Measurements from ENCODE around the gene ZBTB17.
"Not testable (repeated sequence)": the region's sequence is repeated elsewhere in the genome, so short reads cannot be mapped to it uniquely, and the experiment has no call there.

Gene ZBTB17

DNA sequence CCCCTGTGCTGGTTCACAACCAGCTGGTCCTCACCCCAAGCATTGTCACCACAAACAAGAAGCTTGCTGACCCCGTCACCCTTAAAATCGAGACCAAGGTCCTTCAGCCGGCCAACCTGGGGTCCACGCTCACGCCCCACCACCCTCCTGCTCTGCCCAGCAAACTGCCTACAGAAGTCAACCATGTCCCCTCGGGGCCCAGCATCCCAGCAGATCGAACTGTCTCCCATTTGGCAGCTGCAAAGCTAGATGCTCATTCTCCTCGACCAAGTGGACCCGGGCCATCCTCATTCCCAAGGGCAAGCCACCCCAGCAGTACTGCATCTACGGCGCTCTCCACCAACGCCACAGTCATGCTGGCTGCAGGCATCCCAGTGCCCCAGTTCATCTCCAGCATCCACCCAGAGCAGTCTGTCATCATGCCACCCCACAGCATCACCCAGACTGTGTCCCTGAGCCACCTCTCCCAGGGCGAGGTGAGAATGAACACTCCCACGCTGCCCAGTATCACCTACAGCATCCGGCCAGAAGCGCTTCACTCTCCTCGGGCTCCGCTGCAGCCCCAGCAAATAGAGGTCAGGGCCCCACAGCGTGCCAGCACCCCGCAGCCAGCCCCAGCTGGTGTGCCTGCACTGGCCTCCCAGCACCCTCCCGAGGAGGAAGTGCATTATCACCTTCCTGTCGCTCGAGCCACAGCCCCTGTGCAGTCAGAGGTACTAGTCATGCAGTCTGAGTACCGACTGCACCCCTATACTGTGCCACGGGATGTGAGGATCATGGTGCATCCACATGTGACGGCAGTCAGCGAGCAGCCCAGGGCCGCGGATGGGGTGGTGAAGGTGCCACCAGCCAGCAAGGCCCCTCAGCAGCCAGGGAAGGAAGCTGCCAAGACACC is 40.6 kb downstream of the ZBTB17 start:
- DNase-seq (ENCODE audit: low read depth) = no peak

DNA sequence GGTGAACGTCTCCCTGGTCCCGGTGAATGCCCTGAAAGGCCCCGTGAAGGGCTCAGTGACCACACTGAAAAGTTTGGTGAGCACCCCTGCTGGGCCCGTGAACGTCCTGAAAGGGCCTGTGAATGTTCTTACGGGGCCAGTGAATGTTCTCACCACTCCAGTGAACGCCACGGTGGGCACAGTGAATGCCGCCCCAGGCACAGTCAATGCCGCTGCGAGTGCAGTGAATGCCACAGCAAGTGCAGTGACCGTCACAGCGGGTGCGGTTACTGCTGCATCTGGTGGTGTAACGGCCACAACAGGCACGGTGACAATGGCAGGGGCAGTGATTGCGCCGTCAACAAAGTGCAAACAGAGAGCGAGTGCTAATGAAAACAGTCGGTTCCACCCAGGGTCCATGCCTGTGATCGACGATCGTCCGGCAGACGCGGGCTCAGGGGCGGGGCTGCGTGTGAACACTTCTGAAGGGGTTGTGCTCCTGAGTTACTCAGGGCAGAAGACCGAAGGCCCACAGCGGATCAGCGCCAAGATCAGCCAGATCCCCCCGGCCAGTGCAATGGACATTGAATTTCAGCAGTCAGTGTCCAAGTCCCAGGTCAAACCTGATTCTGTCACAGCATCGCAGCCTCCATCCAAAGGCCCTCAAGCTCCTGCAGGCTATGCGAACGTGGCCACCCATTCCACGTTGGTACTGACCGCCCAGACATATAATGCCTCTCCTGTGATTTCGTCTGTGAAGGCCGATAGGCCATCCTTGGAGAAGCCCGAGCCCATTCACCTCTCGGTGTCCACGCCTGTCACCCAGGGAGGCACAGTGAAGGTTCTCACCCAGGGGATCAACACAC is 41.5 kb downstream of the ZBTB17 start:
- no peak for DNase-seq (ENCODE audit: low read depth)

DNA sequence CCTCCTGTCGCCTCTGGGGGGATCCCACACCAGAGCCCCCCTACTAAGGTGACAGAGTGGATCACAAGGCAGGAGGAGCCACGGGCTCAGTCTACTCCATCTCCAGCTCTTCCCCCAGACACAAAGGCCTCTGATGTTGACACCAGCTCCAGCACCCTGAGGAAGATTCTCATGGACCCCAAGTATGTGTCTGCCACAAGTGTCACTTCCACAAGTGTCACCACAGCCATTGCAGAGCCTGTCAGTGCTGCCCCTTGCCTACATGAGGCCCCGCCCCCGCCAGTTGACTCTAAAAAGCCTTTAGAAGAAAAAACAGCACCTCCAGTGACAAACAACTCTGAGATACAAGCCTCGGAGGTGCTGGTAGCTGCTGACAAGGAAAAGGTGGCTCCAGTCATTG is 42.2 kb downstream of the ZBTB17 start:
- DNase-seq (ENCODE audit: low read depth) = no peak

DNA sequence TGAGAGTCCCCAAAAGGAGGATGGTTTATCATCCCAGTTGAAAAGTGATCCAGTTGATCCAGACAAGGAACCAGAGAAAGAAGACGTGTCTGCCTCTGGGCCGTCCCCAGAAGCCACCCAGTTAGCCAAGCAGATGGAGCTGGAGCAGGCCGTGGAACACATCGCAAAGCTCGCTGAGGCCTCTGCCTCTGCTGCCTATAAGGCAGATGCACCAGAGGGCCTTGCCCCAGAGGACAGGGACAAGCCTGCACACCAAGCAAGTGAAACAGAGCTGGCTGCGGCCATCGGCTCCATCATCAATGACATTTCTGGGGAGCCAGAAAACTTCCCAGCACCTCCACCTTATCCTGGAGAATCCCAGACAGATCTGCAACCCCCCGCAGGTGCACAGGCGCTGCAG is 43.3 kb downstream of the ZBTB17 start:
- no peak for DNase-seq (ENCODE audit: low read depth)

DNA sequence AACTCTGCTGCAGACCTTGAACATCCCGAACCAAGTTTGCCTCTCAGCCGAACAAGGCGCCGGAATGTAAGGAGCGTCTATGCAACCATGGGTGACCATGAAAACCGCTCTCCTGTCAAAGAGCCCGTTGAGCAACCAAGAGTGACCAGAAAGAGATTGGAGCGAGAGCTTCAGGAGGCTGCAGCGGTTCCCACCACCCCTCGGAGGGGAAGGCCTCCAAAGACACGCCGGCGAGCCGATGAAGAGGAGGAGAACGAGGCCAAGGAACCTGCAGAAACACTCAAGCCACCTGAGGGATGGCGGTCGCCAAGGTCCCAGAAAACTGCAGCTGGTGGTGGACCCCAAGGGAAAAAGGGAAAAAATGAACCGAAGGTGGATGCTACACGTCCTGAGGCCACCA is 44.0 kb downstream of the ZBTB17 start:
- no peak for DNase-seq (ENCODE audit: low read depth)

DNA sequence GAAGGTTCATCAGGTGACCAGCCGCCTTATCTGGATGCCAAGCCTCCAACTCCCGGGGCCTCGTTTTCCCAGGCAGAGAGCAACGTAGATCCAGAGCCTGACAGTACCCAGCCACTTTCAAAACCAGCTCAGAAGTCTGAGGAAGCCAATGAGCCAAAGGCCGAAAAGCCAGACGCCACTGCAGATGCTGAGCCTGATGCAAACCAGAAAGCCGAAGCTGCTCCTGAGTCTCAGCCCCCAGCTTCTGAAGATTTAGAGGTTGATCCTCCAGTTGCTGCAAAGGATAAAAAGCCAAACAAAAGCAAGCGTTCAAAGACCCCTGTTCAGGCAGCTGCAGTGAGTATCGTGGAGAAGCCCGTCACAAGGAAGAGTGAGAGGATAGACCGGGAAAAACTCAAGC is 44.5 kb downstream of the ZBTB17 start:
- DNase-seq (ENCODE audit: low read depth) = no peak

DNA sequence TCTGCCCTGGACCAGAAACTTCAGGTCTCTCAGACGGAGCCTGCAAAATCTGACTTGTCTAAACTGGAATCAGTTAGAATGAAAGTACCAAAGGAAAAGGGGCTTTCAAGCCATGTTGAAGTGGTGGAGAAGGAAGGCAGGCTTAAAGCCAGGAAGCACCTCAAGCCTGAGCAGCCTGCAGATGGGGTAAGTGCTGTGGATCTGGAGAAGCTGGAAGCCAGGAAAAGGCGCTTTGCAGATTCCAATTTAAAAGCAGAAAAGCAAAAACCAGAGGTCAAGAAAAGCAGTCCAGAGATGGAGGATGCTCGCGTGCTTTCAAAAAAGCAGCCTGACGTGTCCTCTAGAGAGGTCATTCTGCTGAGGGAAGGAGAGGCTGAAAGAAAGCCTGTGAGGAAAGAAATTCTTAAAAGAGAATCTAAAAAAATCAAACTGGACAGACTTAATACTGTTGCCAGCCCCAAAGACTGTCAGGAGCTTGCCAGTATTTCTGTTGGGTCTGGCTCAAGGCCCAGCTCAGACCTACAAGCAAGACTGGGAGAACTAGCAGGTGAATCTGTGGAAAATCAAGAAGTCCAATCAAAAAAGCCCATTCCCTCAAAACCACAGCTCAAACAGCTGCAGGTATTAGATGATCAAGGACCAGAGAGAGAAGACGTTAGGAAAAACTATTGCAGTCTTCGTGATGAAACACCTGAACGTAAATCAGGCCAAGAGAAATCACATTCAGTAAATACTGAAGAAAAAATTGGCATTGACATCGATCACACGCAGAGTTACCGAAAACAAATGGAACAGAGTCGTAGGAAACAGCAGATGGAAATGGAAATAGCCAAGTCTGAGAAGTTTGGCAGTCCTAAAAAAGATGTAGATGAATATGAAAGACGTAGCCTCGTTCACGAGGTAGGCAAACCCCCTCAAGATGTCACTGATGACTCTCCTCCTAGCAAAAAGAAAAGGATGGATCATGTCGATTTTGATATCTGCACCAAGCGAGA is 46.6 kb downstream of the ZBTB17 start:
- DNase-seq (ENCODE audit: low read depth) = no peak

DNA sequence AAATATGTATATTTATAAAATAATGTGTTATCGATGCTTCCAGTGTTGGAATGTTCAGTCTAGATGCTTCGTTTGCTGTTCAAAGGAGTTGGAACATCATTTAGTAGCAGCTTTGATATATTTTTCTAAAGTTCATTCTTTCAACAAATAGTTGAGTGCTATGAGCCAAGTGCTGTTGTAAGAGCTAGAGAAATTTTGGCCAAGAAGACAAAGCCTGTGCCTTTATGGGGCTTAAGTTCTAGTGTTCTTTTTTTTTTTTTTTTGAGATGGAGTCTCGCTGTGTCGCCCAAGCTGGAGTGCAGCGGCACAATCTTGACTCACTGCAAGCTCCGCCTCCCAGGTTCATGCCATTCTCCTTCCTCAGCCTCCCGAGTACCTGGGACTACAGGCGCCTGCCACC is 49.5 kb downstream of the ZBTB17 start:
- not testable (repeated sequence) for DNase-seq (ENCODE audit: low read depth)

DNA sequence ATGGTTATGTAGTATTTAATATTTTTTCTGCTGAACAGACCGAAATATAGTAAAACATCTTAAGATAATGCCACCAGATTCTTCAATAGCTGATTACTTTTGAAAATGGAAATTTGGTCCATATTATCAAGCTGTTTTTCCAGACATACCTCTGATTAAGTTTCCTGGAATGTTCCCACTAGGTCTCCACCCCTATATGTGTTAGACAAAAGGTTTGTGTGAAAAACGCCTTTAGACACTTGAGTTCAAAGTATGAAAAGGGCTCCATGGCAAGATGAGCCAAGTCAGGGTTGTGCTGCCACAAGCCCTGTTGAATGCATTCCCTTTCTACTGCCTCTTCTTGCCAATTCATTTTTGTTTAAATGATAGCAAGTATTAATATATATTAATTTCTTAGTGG is 52.7 kb downstream of the ZBTB17 start:
- peak; percentile 63 for DNase-seq (ENCODE audit: low read depth)

DNA sequence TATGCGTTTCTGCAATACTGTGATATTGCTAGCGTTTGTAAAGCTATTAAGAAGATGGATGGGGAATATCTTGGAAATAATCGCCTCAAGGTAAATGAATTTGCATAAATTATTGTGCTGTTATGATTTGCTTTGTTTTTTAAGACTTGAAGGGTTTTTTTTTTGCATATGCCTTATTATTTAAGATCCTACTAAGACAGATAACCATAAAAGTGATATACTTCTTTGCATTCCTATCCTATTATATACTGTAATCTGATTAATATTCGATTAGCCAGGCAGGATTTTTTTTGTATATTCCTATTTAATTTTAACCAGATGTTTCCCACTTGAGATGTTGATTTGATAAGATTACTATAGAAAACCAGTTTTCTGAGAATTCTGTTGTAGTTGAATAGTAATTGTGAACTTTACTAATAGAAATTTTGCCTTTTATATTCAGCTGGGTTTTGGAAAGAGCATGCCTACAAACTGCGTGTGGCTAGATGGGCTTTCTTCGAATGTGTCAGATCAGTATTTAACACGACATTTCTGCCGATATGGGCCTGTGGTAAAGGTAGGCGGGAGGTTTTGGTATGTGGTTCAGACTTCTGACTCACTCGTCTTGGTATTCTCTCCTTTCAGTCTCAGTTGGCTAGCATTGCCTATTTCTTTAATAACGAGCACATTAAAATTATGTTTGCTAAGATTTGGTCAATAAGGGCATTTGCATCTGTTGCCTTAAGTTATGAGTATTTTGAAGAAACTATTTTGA is 56.8 kb downstream of the ZBTB17 start:
- DNase-seq (ENCODE audit: low read depth) = peak; percentile 86

DNA sequence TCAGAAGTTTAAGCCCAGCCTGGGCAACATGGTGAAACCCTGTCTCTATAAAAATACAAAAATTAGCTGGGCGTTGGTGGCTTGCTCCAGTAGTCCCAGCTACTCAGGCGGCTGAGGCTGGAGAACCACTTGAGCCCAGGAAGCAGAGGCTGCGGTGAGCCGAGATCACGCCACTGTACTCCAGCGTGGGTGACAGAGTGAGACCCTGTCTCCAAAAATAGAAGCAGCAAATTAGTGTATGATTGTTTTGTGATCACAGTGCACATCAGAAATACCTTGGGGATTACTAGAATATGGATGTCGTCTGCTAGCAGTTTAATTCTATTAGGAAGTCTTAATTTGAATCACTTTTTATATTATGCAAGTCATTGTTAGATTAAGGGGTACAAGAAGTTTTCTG is 59.0 kb downstream of the ZBTB17 start:
- no peak for DNase-seq (ENCODE audit: low read depth)

DNA sequence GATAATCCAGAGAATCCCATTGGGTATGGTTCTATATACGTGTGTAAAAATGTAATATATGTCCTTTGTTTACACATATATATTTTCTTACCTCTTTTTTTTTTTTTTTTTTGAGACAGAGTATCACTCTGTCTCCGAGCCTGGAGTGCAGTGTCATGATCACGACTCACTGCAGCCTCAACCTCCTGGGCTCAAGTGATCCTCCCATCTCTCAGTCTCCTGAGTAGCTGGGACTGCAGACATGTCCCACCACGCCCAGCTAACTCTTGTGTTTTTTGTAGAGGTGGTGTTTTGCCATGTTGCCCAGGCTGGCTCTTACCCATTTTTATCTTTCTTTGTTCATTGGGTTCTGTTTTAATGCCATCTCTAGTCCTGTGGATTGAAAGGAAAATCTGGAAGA is 59.5 kb downstream of the ZBTB17 start:
- DNase-seq (ENCODE audit: low read depth) = no peak

DNA sequence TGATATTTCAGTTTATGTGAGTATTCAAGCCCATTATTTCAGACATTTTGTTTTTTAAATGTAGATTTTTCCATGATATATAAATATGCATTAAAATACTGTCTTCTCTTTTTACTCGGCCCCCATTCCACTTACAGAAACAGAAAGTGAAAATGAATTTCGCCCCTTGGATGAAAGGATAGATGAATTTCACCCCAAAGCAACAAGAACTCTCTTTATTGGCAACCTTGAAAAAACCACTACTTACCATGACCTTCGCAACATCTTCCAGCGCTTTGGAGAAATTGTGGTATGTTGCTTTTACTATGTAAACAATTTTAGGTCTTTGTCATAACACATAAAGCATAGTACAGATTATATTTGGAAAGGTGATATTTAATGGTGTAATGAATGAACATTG is 59.9 kb downstream of the ZBTB17 start:
- DNase-seq (ENCODE audit: low read depth) = no peak

DNA sequence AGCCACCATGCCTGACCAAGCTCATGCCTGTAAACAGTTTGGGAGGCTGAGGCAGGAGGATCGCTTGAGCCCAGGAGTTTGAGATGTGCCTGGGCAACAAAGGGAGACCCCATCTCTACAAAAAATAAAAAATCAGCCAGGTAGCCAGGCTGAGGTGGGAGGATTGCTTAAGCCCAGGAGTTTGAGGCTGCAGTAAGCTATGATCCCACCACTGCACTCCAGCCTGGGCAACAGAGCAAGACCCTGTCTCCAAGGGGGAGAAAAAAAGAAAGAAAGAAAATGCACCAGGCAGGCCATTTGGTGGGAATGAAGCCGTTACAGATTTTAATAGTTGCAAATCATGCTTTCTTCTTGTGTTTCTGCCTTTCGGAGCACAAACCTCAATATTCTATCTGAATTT is 62.3 kb downstream of the ZBTB17 start:
- not testable (repeated sequence) for DNase-seq (ENCODE audit: low read depth)

DNA sequence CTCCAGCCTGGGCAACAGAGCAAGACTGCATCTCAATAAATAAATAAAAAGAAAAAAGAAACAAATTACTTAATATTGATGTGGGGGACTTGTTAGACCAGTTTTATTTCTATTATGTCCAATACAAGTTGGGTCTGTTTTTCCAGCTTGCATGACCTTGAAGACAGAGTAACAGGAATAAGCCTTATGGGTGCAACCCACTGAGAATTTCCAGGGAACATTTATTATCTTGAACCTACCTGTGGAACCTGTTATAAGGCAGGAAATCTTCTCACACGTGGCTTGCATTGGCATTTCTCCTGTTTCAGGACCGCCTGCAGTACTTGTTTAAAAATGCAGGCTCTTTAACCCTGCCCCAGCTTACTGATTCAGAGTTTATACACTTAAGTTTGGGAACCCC is 64.0 kb downstream of the ZBTB17 start:
- no peak for DNase-seq (ENCODE audit: low read depth)

DNA sequence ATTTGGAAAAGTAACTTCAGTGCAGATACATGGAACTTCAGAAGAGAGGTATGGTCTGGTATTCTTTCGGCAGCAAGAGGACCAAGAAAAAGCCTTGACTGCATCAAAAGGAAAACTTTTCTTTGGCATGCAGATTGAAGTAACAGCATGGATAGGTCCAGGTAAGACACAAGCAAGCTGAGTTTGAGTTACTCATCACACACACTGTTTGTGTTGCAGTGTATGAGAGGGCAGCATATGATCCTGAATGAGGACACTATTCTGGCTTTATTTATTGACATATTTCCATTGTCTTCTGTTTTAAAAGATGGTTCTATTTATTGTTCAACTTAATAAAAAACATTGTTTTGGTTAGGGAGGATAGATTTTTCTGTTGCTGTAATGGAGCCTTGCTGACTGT is 64.8 kb downstream of the ZBTB17 start:
- DNase-seq (ENCODE audit: low read depth) = no peak

DNA sequence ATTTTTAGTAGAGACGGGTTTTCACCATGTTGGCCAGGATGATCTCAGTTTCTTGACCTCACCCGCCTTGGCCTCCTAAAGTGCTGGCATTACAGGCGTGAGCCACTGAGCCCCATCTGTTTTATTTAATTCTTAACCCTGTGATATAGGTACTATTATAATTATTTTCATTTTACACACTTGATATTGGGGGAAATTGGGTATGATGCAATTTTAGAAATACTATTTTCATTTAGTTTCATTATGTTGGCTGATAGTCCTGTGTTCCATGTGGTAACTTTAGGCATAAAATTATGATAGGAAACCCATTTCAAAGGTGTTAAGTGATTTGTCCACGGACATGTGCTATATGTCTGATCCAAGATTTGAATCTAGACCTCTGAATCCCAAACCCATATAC is 67.3 kb downstream of the ZBTB17 start:
- no peak for DNase-seq (ENCODE audit: low read depth)

DNA sequence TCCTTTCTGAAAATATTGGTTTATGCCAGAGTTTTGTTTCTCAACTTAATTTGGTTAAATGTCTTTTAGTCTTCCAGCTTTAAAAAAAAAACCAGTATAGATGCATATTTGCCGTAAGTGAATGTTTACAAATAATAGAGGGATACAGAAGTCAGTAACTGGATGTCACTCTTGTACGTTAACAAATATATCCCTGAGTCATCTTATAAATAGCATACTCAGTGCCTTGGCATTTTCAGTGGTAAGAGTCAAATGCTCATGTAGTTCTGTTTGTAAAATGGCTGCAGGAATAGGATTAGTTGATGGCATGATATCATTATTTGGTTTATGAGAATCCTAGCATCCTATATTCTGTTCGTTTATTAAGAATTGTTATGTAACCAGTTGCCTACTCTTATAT is 73.0 kb downstream of the ZBTB17 start:
- no peak for DNase-seq (ENCODE audit: low read depth)

DNA sequence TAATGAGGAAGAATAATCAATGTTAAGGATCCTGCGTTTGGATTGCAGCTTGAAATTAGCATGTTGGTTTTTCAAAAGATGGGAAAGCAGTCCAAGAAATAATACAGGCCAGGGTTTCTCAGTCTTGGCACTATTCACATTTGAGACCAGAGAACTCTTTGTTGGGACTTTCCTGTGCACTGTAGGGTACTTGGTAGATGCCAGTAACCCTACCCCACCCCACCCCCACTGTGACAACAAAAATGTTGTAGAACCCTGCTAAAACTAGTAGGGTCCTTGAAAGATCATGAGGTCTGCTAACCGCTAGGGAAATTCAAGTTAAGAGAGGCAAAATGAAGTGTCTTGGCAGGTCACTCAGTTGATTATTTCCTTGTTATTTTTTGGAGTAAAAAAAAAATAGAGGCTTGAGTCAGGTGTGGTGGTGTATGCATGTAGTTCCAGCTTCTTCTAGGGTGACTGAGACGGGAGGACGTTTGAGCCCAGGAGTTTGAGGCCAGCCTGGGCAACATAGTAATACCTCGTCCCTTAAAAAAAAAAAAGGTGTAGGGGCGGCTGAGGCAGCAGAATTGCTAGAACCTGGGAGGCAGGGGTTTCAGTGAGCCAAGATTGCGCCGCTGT is 75.1 kb downstream of the ZBTB17 start:
- no peak for DNase-seq (ENCODE audit: low read depth)

DNA sequence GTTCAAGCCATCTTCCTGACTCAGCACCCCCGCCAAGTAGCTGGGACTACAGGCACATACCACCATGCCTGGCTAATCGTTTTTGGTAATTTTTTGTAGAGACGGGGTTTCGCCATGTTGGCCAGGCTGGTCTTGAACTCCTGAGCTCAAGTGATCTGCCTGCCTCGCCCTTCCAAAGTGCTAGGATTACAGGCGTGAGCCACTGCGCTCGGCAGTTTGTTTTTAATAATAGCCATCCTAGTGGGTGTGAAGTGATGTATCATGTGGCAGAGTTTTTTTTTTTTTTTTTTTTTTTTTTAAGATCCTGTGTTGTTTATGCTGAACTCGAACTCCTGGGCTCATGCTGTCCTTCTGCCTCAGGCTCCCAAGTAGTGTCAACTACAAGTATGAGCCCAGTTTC is 76.6 kb downstream of the ZBTB17 start:
- DNase-seq (ENCODE audit: low read depth) = no peak
